GM23248 (cell line): ENCODE data around the gene HOMEZ. TPM values are rescaled to one million over a fixed set of nuclear protein-coding genes. Genes with fewer than 3 reads are reported as not detected.

Experiments used
- DNase-seq: peaks from one replicate; pipeline ENCODE4 v3.0.0-alpha.2; 2015
- H2AFZ ChIP-seq: fragments of 200-600 bp; sonication (generic); 2 replicates; pipeline ENCODE4 v1.6.1; 2016; ENCODE audit warnings: antibody characterized with exemption
- H3F3A ChIP-seq: fragments of 200-600 bp; sonication (generic); 2 replicates; pipeline ENCODE4 v1.6.1; 2016; ENCODE audit warnings: mild to moderate bottlenecking, antibody characterized with exemption, mixed run types; ENCODE audit not compliant: insufficient read depth
- H3K27ac ChIP-seq: fragments of 200-600 bp; sonication (generic); 2 replicates; pipeline ENCODE4 v1.5.1; 2016; ENCODE audit warnings: mild to moderate bottlenecking
- H3K27me3 ChIP-seq: fragments of 200-600 bp; sonication (generic); replicated peaks from 2 replicates; pipeline ENCODE4 v1.6.1; 2016; ENCODE audit warnings: mild to moderate bottlenecking; ENCODE audit not compliant: insufficient read depth
- H3K36me3 ChIP-seq: fragments of 200-600 bp; sonication (generic); 2 replicates; pipeline ENCODE4 v1.6.1; 2016; ENCODE audit warnings: low read depth, mild to moderate bottlenecking
- H3K4me1 ChIP-seq: fragments of 200-600 bp; sonication (generic); 2 replicates; pipeline ENCODE4 v1.6.1; 2016; ENCODE audit warnings: mild to moderate bottlenecking; ENCODE audit not compliant: insufficient read depth
- H3K4me2 ChIP-seq: fragments of 200-600 bp; sonication (generic); one replicate; pipeline ENCODE4 v1.6.1; 2016; ENCODE audit warnings: mild to moderate bottlenecking; ENCODE audit not compliant: unreplicated experiment
- H3K4me3 ChIP-seq: fragments of 200-600 bp; sonication (generic); 2 replicates; pipeline ENCODE4 v1.5.1; 2016; ENCODE audit warnings: mild to moderate bottlenecking
- H3K79me2 ChIP-seq: fragments of 200-600 bp; sonication (generic); 2 replicates; pipeline ENCODE4 v1.6.1; 2016; ENCODE audit warnings: mild to moderate bottlenecking; ENCODE audit not compliant: insufficient read depth
- H3K9ac ChIP-seq: fragments of 200-600 bp; sonication (generic); 2 replicates; pipeline ENCODE4 v1.6.1; 2016; ENCODE audit warnings: mild to moderate bottlenecking
- H3K9me2 ChIP-seq: fragments of 200-600 bp; sonication (generic); 2 replicates; pipeline ENCODE4 v1.6.1; 2016; ENCODE audit warnings: mixed run types, mild to moderate bottlenecking, moderate library complexity; ENCODE audit not compliant: insufficient read depth
- H3K9me3 ChIP-seq: fragments of 200-600 bp; sonication (generic); one replicate; pipeline ENCODE4 v1.6.1; 2017; ENCODE audit warnings: low read depth
- H4K20me1 ChIP-seq: fragments of 200-600 bp; sonication (generic); 2 replicates; pipeline ENCODE4 v1.6.0; 2016; ENCODE audit not compliant: insufficient read depth
- EZH2 ChIP-seq: fragments of 200-600 bp; sonication (generic); IDR thresholded peaks from 2 replicates; pipeline ENCODE4 v1.6.1; 2018; ENCODE audit warnings: antibody characterized with exemption, mild to moderate bottlenecking; ENCODE audit not compliant: insufficient read depth, poor library complexity, severe bottlenecking
- EZH2phosphoT487 ChIP-seq: fragments of 200-600 bp; sonication (generic); IDR thresholded peaks from 2 replicates; pipeline ENCODE4 v1.6.1; 2018; ENCODE audit warnings: antibody characterized with exemption, moderate library complexity, mild to moderate bottlenecking, low read depth; ENCODE audit not compliant: insufficient read depth
- WGBS, 2 experiments: methylation state at CpG; one replicate each; pipeline ENCODE4 v1.1.6; 2015 to 2017; ENCODE audit warnings: low lambda C conversion rate in 2 of 2, low coverage in 1 of 2; ENCODE audit errors: missing lambda C conversion rate in 2 of 2; 5-methylcytosine and 5-hydroxymethylcytosine counted together
- in situ Hi-C: fragments of 300-500 bp; cut with MboI; formaldehyde crosslinking; loops from 2 replicates; pipeline ENCODE4 v1.15.0; 2020
- polyA plus RNA-seq: library from polyadenylated mRNA; unstranded; fragments of >200 nt; fragmentation: Nextera tagmentation; extraction: Ambion mirVana; gene quantifications from 2 replicates; pipeline ENCODE4 v1.2.1, GENCODE V29; 2016
- total RNA-seq: library from RNA; depleted of rRNA; stranded (reverse); fragments of >200 nt; shearing (Covaris generic); gene quantifications from 2 replicates; pipeline ENCODE4 v1.2.3, GENCODE V29; 2014

Gene HOMEZ
- total and polyA plus RNA-seq, 2 experiments from 2014 or later: 5.8 to 7.6 TPM

GRCh38 chr14:23258256-23258655 lies 27.7 kb downstream of the HOMEZ start:
- H3K27me3 ChIP-seq: peaks cover 5% of the 10 kb centered on the region; the same call in 1 of the 2 replicates
- TF ChIP-seq EZH2phosphoT487: no peak
- no peak for TF ChIP-seq EZH2
- H3K9me2 ChIP-seq: no peaks in the 10 kb centered on the region
- H3K4me1 ChIP-seq: no peaks in the 10 kb centered on the region
- H4K20me1 ChIP-seq: no peaks in the 10 kb centered on the region
- 81 to 83% methylated on average over 5 of the region's 5 CpGs for WGBS, 2 experiments
- no peak overlapping the region for H3K4me2 ChIP-seq
- H3K27ac ChIP-seq: no peak overlapping the region
- in situ Hi-C loops: no loop called here
- no peaks in the 10 kb centered on the region for H3K36me3 ChIP-seq
- no peak overlapping the region for H3K9ac ChIP-seq
- H3K9me3 ChIP-seq: no peaks in the 10 kb centered on the region
- H3K4me3 ChIP-seq: no peak overlapping the region
- H2AFZ ChIP-seq: no peak overlapping the region
- no peak for DNase-seq
- H3F3A ChIP-seq: no peaks in the 10 kb centered on the region
- H3K79me2 ChIP-seq: no peaks in the 10 kb centered on the region

GRCh38 chr14:23252420-23253333 lies 33.3 kb downstream of the HOMEZ start:
- no peaks in the 10 kb centered on the region for H3K4me1 ChIP-seq
- in situ Hi-C loops: no loop called here
- H3K9ac ChIP-seq: no peak overlapping the region
- no peaks in the 10 kb centered on the region for H4K20me1 ChIP-seq
- H3K9me3 ChIP-seq: no peaks in the 10 kb centered on the region
- TF ChIP-seq EZH2phosphoT487: no peak
- TF ChIP-seq EZH2: no peak
- 0 out of 2 replicates have a peak, but pooled peaks cover 10% of the 10 kb centered on the region for H3K27me3 ChIP-seq
- no peak overlapping the region for H3K4me3 ChIP-seq
- H3K4me2 ChIP-seq: no peak overlapping the region
- no peaks in the 10 kb centered on the region for H3K36me3 ChIP-seq
- no peaks in the 10 kb centered on the region for H3K79me2 ChIP-seq
- H3K9me2 ChIP-seq: no peaks in the 10 kb centered on the region
- no peak overlapping the region for H2AFZ ChIP-seq
- no peak for DNase-seq
- 52 to 60% methylated on average over 4 of the region's 4 CpGs for WGBS, 2 experiments
- H3K27ac ChIP-seq: no peak overlapping the region
- H3F3A ChIP-seq: no peaks in the 10 kb centered on the region

- Histone ChIP-seq H4K20me1 (no peaks in the 10 kb centered on the region), H3K36me3 (no peaks in the 10 kb centered on the region), H3K79me2 (no peaks in the 10 kb centered on the region), H2AFZ (no peak overlapping the region), H3K4me3 (no peak overlapping the region), H3K27me3 (0 out of 2 replicates have a peak, but pooled peaks cover 10% of the 10 kb centered on the region), H3K27ac (no peak overlapping the region), H3K4me1 (no peaks in the 10 kb centered on the region), H3K4me2 (no peak overlapping the region), H3K9me2 (no peaks in the 10 kb centered on the region), H3K9ac (no peak overlapping the region), H3K9me3 (no peaks in the 10 kb centered on the region), H3F3A (no peaks in the 10 kb centered on the region)
- no peak for DNase-seq
- WGBS, 2 experiments: 41 to 42% methylated on average over 3 of the region's 3 CpGs
- in situ Hi-C loops: no loop called here
- no peak for TF ChIP-seq EZH2phosphoT487
- no peak for TF ChIP-seq EZH2
Measured at GRCh38 chr14:23252006-23252405, 33.9 kb downstream of the HOMEZ start.

- Histone ChIP-seq H3K9me2 (no peaks in the 10 kb centered on the region), H3K4me2 (no peak overlapping the region), H3K27ac (no peak overlapping the region), H4K20me1 (no peaks in the 10 kb centered on the region), H2AFZ (no peak overlapping the region), H3K27me3 (0 out of 2 replicates have a peak, but pooled peaks cover 4% of the 10 kb centered on the region), H3K9ac (no peak overlapping the region), H3K79me2 (no peaks in the 10 kb centered on the region), H3K4me1 (no peaks in the 10 kb centered on the region), H3K36me3 (no peaks in the 10 kb centered on the region), H3F3A (no peaks in the 10 kb centered on the region), H3K4me3 (no peak overlapping the region), H3K9me3 (no peaks in the 10 kb centered on the region)
- in situ Hi-C loops: no loop called here
- no peak for TF ChIP-seq EZH2
- TF ChIP-seq EZH2phosphoT487: no peak
- 55 to 61% methylated on average over 6 of the region's 6 CpGs for WGBS, 2 experiments
- no peak for DNase-seq
Measured at GRCh38 chr14:23249824-23250223, 36.1 kb downstream of the HOMEZ start.
